Left ventricle myocardium inferior (tissue), 1 donor: ENCODE results near the gene FGF8. TPM values are rescaled to one million over a fixed set of nuclear protein-coding genes. Genes with fewer than 3 reads are reported as not detected.

Experiments
- DNase-seq: peaks from one replicate; pipeline ENCODE4 v3.0.0-alpha.2; 2020
- H3K27ac ChIP-seq: fragments of 200-600 bp; replicated peaks from 2 replicates; pipeline ENCODE4 v1.8.0; 2021
- H3K27me3 ChIP-seq: fragments of 200-600 bp; 2 replicates; pipeline ENCODE4 v1.8.0; 2021; ENCODE audit warnings: low read depth
- H3K36me3 ChIP-seq: fragments of 200-600 bp; 2 replicates; pipeline ENCODE4 v1.8.0; 2021
- H3K4me1 ChIP-seq: fragments of 200-600 bp; 2 replicates; pipeline ENCODE4 v1.8.0; 2021
- H3K4me3 ChIP-seq: fragments of 200-600 bp; 2 replicates; pipeline ENCODE4 v1.8.0; 2021; ENCODE audit warnings: mild to moderate bottlenecking, moderate library complexity
- H3K9me3 ChIP-seq: fragments of 200-600 bp; replicated peaks from 2 replicates; pipeline ENCODE4 v1.8.0; 2021
- CTCF ChIP-seq: fragments of 200-600 bp; IDR thresholded peaks from 2 replicates; pipeline ENCODE4 v1.8.0; 2021; ENCODE audit warnings: antibody characterized with exemption, mild to moderate bottlenecking, borderline replicate concordance
- intact Hi-C: fragments of 100-400 bp; cut with micrococcal nuclease; formaldehyde crosslinking; loops from one replicate; pipeline ENCODE4 v1.11.0; 2022
- total RNA-seq: library from RNA; stranded (reverse); fragmentation: NEBNext Ultra II Directional; extraction: Animal tissue kit (Norgen Biotek cat#: 25700); gene quantifications from one replicate; pipeline ENCODE4 v1.2.1, GENCODE V29; 2021
- donor health status: DM: no; HTN: yes; CAD: no; lungs with severe emphysema.

FGF8 gene
- total RNA-seq, 1 donor from 2014 or later: not detected

- intact Hi-C loops: no loop called here
- Histone ChIP-seq H3K4me3 (no peak overlapping the region), H3K27ac (no peak overlapping the region), H3K4me1 (no peaks in the 10 kb centered on the region), H3K27me3 (peaks cover 94% of the 10 kb centered on the region), H3K36me3 (no peaks in the 10 kb centered on the region), H3K9me3 (no peaks in the 10 kb centered on the region)
- no peak for DNase-seq
- no peak for TF ChIP-seq CTCF
Observed at GRCh38 chr10:101766306-101766705, 9.6 kb downstream of the FGF8 start.

- H3K36me3 ChIP-seq: no peaks in the 10 kb centered on the region
- H3K27me3 ChIP-seq: peaks cover 77% of the 10 kb centered on the region
- no peak for DNase-seq
- H3K27ac ChIP-seq: no peak overlapping the region
- no peaks in the 10 kb centered on the region for H3K4me1 ChIP-seq
- H3K9me3 ChIP-seq: no peaks in the 10 kb centered on the region
- no peak overlapping the region for H3K4me3 ChIP-seq
- TF ChIP-seq CTCF: no peak
- intact Hi-C loops: no loop called here
Observed at GRCh38 chr10:101763141-101763846, 12.6 kb downstream of the FGF8 start.

- Histone ChIP-seq H3K4me1 (no peaks in the 10 kb centered on the region), H3K27ac (no peak overlapping the region), H3K9me3 (no peaks in the 10 kb centered on the region), H3K4me3 (no peak overlapping the region), H3K36me3 (no peaks in the 10 kb centered on the region), H3K27me3 (peaks cover 73% of the 10 kb centered on the region)
- no peak for DNase-seq
- intact Hi-C loops: no loop called here
- no peak for TF ChIP-seq CTCF
Observed at GRCh38 chr10:101762736-101763135, 13.2 kb downstream of the FGF8 start.

- Histone ChIP-seq H3K27me3 (peaks cover 68% of the 10 kb centered on the region), H3K27ac (no peak overlapping the region), H3K4me1 (no peaks in the 10 kb centered on the region), H3K36me3 (no peaks in the 10 kb centered on the region), H3K9me3 (no peaks in the 10 kb centered on the region), H3K4me3 (no peak overlapping the region)
- intact Hi-C loops: no loop called here
- DNase-seq: no peak
- no peak for TF ChIP-seq CTCF
Observed at GRCh38 chr10:101761226-101761625, 14.7 kb downstream of the FGF8 start.

- Histone ChIP-seq H3K27me3 (peaks cover 60% of the 10 kb centered on the region), H3K36me3 (no peaks in the 10 kb centered on the region), H3K4me1 (no peaks in the 10 kb centered on the region), H3K9me3 (no peaks in the 10 kb centered on the region), H3K27ac (no peak overlapping the region), H3K4me3 (no peak overlapping the region)
- intact Hi-C loops: no loop called here
- DNase-seq: no peak
- TF ChIP-seq CTCF: no peak
Observed at GRCh38 chr10:101760510-101760909, 15.4 kb downstream of the FGF8 start.
